DND-41 (cell line): ENCODE results near the gene ZNF576.

Experiments
- EZH2 ChIP-seq: IDR thresholded peaks from 3 replicates; pipeline ENCODE4 v1.6.1; 2012; ENCODE audit warnings: borderline replicate concordance, low read depth, mild to moderate bottlenecking, moderate library complexity, low read length, inconsistent platforms; ENCODE audit not compliant: severe bottlenecking
- TF ChIP-seq, protein P1 (sequence below): IDR thresholded peaks from 2 replicates; pipeline ENCODE4 v1.5.1; 2012; ENCODE audit warnings: borderline replicate concordance, low read length, moderate library complexity, mild to moderate bottlenecking; ENCODE audit not compliant: poor library complexity, severe bottlenecking; ENCODE audit errors: extremely low read depth

- TF ChIP-seq, protein P1, sequence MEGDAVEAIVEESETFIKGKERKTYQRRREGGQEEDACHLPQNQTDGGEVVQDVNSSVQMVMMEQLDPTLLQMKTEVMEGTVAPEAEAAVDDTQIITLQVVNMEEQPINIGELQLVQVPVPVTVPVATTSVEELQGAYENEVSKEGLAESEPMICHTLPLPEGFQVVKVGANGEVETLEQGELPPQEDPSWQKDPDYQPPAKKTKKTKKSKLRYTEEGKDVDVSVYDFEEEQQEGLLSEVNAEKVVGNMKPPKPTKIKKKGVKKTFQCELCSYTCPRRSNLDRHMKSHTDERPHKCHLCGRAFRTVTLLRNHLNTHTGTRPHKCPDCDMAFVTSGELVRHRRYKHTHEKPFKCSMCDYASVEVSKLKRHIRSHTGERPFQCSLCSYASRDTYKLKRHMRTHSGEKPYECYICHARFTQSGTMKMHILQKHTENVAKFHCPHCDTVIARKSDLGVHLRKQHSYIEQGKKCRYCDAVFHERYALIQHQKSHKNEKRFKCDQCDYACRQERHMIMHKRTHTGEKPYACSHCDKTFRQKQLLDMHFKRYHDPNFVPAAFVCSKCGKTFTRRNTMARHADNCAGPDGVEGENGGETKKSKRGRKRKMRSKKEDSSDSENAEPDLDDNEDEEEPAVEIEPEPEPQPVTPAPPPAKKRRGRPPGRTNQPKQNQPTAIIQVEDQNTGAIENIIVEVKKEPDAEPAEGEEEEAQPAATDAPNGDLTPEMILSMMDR = no peak
- TF ChIP-seq EZH2 = no peak
Observed at GRCh38 chr19:43589678-43590077, 6.7 kb upstream of the ZNF576 start.
